ENCODE results near the gene KCNH8.

GRCh38 chr3:19488939-19489338 is 340.6 kb downstream of the KCNH8 start:
- TF ChIP-seq EZH2 (IDR thresholded peaks at IDR 0.05; ENCODE audit: insufficient read depth, poor library complexity, severe bottlenecking) (no peak), EZH2phosphoT487 (IDR thresholded peaks at IDR 0.05; ENCODE audit: insufficient read depth, low read depth) (no peak)
